Measurements from ENCODE around the gene DNAJC17. TPM values are rescaled to one million over a fixed set of nuclear protein-coding genes. Genes with fewer than 3 reads are reported as not detected.

The DNAJC17 gene
- polyA plus RNA-seq, 1 donor: 41.1 TPM

- no peak for DNase-seq
These were observed 24.6 kb upstream of the DNAJC17 start for GRCh38 chr15:40831861-40832260.

GRCh38 chr15:40830884-40831283 is 23.6 kb upstream of the DNAJC17 start:
- DNase-seq: no peak

GRCh38 chr15:40829115-40829514 is 21.8 kb upstream of the DNAJC17 start:
- no peak for DNase-seq

- no peak for DNase-seq
These were observed 21.3 kb upstream of the DNAJC17 start, which contains the start of gene PPP1R14D for GRCh38 chr15:40828447-40829036. Gene PPP1R14D, minus strand, starts transcription at chr15:40828708. Its CDS starts 67 bp downstream, at chr15:40828641.

- no peak for DNase-seq
These were observed 19.3 kb upstream of the DNAJC17 start for GRCh38 chr15:40826423-40827075.

GRCh38 chr15:40825661-40826422 is 18.6 kb upstream of the DNAJC17 start:
- DNase-seq: no peak

GRCh38 chr15:40823572-40824343 is 16.5 kb upstream of the DNAJC17 start:
- no peak for DNase-seq

GRCh38 chr15:40821195-40821594 is 13.9 kb upstream of the DNAJC17 start:
- no peak for DNase-seq

GRCh38 chr15:40819048-40819447 is 11.8 kb upstream of the DNAJC17 start:
- no peak for DNase-seq

GRCh38 chr15:40815042-40815698 is 7.9 kb upstream of the DNAJC17 start:
- DNase-seq: peak; percentile 35

GRCh38 chr15:40812721-40813425 is 5.6 kb upstream of the DNAJC17 start:
- DNase-seq: no peak

- no peak for DNase-seq
These were observed 1.7 kb upstream of the DNAJC17 start for GRCh38 chr15:40808861-40809450.

- no peak for DNase-seq
These were observed 702 bp upstream of the DNAJC17 start for GRCh38 chr15:40807888-40808461.

- no peak for DNase-seq
These were observed 623 bp downstream of the DNAJC17 start for GRCh38 chr15:40806672-40807027.

GRCh38 chr15:40803688-40804087 is 3.6 kb downstream of the DNAJC17 start:
- DNase-seq: no peak

- no peak for DNase-seq
These were observed 4.2 kb downstream of the DNAJC17 start for GRCh38 chr15:40803076-40803475.

GRCh38 chr15:40799523-40799922 is 7.8 kb downstream of the DNAJC17 start:
- DNase-seq: no peak

GRCh38 chr15:40796512-40796911 is 10.8 kb downstream of the DNAJC17 start:
- DNase-seq: no peak

- DNase-seq: no peak
These were observed 11.2 kb downstream of the DNAJC17 start for GRCh38 chr15:40796041-40796440.

GRCh38 chr15:40793216-40793989 is 13.9 kb downstream of the DNAJC17 start:
- no peak for DNase-seq

Measured in left kidney (tissue), 2 donors.